GM12878 (cell line): ENCODE results near the gene HSD17B12. TPM values are rescaled to one million over a fixed set of nuclear protein-coding genes. Genes with fewer than 3 reads are reported as not detected.

ENCODE experiments used
- ATAC-seq: fragments of 200-7000 bp; cut with Tn5 transposase; 3 replicates; pipeline ENCODE4 v1.9.1; 2020; ENCODE audit warnings: mild to moderate bottlenecking, moderate library complexity
- BruUV-seq: library from RNA; stranded (reverse); fragments of 400-500 nt; replicated peaks from 2 replicates; lab custom pipeline; 2021; lab: Mats Ljungman, UMichigan
- CTCF ChIA-PET: fragments of 300-600 bp; sonication (Branson Sonifier 250); formaldehyde crosslinking; extraction: SDS; loops from one replicate; lab custom pipeline; 2021; ENCODE audit warnings: inconsistent platforms; lab: Yijun Ruan, JAX
- POLR2A ChIA-PET: fragments of 350-600 bp; formaldehyde crosslinking; extraction: SDS; loops from one replicate; lab custom pipeline; 2021; ENCODE audit warnings: inconsistent platforms; lab: Charles Lee
- RAD21 ChIA-PET: fragments of 300-600 bp; sonication (Branson Sonifier 250); formaldehyde crosslinking; loops from one replicate; lab custom pipeline; 2023; ENCODE audit warnings: antibody characterized with exemption; ENCODE audit not compliant: unreplicated experiment; lab: Charles Lee
- SMC1A ChIA-PET: fragments of 300-600 bp; sonication (Branson Sonifier 250); formaldehyde crosslinking; loops from one replicate; lab custom pipeline; 2023; ENCODE audit not compliant: unreplicated experiment, uncharacterized antibody; lab: Charles Lee
- DNase-seq: peaks from one replicate; pipeline ENCODE4 v3.0.0-alpha.2; 2011; ENCODE audit warnings: low read depth, low spot score
- FAIRE-seq: peaks from 3 replicates; lab custom pipeline; 2011; peaks lifted over from hg19 to GRCh38; lab: Jason Lieb, UNC
- H2AFZ ChIP-seq: 2 replicates; pipeline ENCODE4 v1.6.0; 2011; ENCODE audit warnings: low read depth, low read length, control low read depth; ENCODE audit not compliant: control insufficient read depth
- H3K27ac ChIP-seq: 2 replicates; pipeline ENCODE4 v1.5.1; 2011; ENCODE audit warnings: control low read depth; ENCODE audit not compliant: control insufficient read depth, insufficient read depth
- H3K27me3 ChIP-seq, 2 experiments: replicated peaks in 1 of 2; 2 replicates each; pipeline versions ENCODE4 v1.6.0 to v1.6.1; 2011; ENCODE audit warnings: low read length in 1 of 2; ENCODE audit not compliant: control insufficient read depth in 2 of 2, insufficient read depth in 2 of 2
- H3K36me3 ChIP-seq, 2 experiments: 2 replicates each; pipeline ENCODE4 v1.5.1; 2011; ENCODE audit warnings: low read length in 1 of 2; ENCODE audit not compliant: control insufficient read depth in 2 of 2, insufficient read depth in 2 of 2
- H3K4me1 ChIP-seq: 2 replicates; pipeline ENCODE4 v1.6.1; 2011; ENCODE audit warnings: mild to moderate bottlenecking, low read length, moderate library complexity, mixed read lengths; ENCODE audit not compliant: control insufficient read depth, insufficient read depth
- H3K4me2 ChIP-seq: 2 replicates; pipeline ENCODE4 v1.6.0; 2011; ENCODE audit warnings: control low read depth; ENCODE audit not compliant: control insufficient read depth, insufficient read depth
- H3K4me3 ChIP-seq: fragments of 200-600 bp; sonication (generic); 2 replicates; pipeline ENCODE4 v1.5.1; 2016
- H3K79me2 ChIP-seq: 2 replicates; pipeline ENCODE4 v1.6.0; 2011; ENCODE audit warnings: low read length; ENCODE audit not compliant: control insufficient read depth, insufficient read depth
- H3K9ac ChIP-seq: 2 replicates; pipeline ENCODE4 v1.8.0; 2011; ENCODE audit warnings: low read length, control low read depth, mixed read lengths; ENCODE audit not compliant: control insufficient read depth, insufficient read depth
- H3K9me3 ChIP-seq: replicated peaks from 3 replicates; pipeline ENCODE4 v1.5.1; 2011; ENCODE audit warnings: mild to moderate bottlenecking, low read length; ENCODE audit not compliant: control insufficient read depth, insufficient read depth
- H4K20me1 ChIP-seq: 2 replicates; pipeline ENCODE4 v1.6.0; 2011; ENCODE audit not compliant: control insufficient read depth, insufficient read depth
- CEBPZ ChIP-seq: fragments of 150-350 bp; IDR thresholded peaks from 2 replicates; pipeline ENCODE4 v1.6.1; 2016; ENCODE audit warnings: low read depth, low read length
- CREB1 ChIP-seq: IDR thresholded peaks from 2 replicates; pipeline ENCODE4 v1.6.1; 2012; ENCODE audit warnings: low read depth, mild to moderate bottlenecking, inconsistent platforms
- CREM ChIP-seq: IDR thresholded peaks from 2 replicates; pipeline ENCODE4 v1.6.1; 2014; ENCODE audit warnings: antibody characterized with exemption, low read depth
- ETV6 ChIP-seq, 2 experiments: fragments of 450-650 bp in 1 of 2; IDR thresholded peaks in 1 of 2; conservative IDR thresholded peaks in 1 of 2; 2 replicates each; pipeline ENCODE4 v1.6.1; 2014; ENCODE audit warnings: antibody characterized with exemption in 1 of 2, borderline replicate concordance in 1 of 2, low read depth in 1 of 2, mild to moderate bottlenecking in 1 of 2, moderate library complexity in 1 of 2
- FOS ChIP-seq: IDR thresholded peaks from 3 replicates; pipeline ENCODE4 v1.6.1; 2011; ENCODE audit warnings: borderline replicate concordance; ENCODE audit not compliant: insufficient read length; ENCODE audit errors: extremely low read depth
- KLF5 ChIP-seq: fragments of 450-650 bp; IDR thresholded peaks from 2 replicates; pipeline ENCODE4 v1.6.1; 2014; ENCODE audit warnings: mild to moderate bottlenecking; ENCODE audit not compliant: partially characterized antibody
- MEF2B ChIP-seq: fragments of 450-650 bp; IDR thresholded peaks from 2 replicates; pipeline ENCODE4 v1.6.1; 2018; ENCODE audit warnings: mild to moderate bottlenecking, moderate library complexity; ENCODE audit not compliant: partially characterized antibody, poor library complexity, severe bottlenecking
- MTA3 ChIP-seq: IDR thresholded peaks from 2 replicates; pipeline ENCODE4 v1.6.1; 2012; ENCODE audit warnings: low read length, inconsistent platforms, borderline replicate concordance
- MXI1 ChIP-seq: fragments of 150-350 bp; IDR thresholded peaks from 2 replicates; pipeline ENCODE4 v1.6.1; 2011; ENCODE audit warnings: low read depth, mild to moderate bottlenecking, inconsistent platforms, low read length, improper control_type of control experiment
- NBN ChIP-seq: fragments of 450-650 bp; IDR thresholded peaks from 2 replicates; pipeline ENCODE4 v1.6.1; 2016
- POLR2AphosphoS2 ChIP-seq: IDR thresholded peaks from 2 replicates; pipeline ENCODE4 v1.6.1; 2011; ENCODE audit warnings: low read depth, mild to moderate bottlenecking, low read length, improper control_type of control experiment, moderate library complexity
- RBBP5 ChIP-seq: fragments of 200-600 bp; sonication (generic); conservative IDR thresholded peaks from 2 replicates; pipeline ENCODE4 v1.6.1; 2016
- RFX5 ChIP-seq: IDR thresholded peaks from 2 replicates; pipeline ENCODE4 v1.6.1; 2011; ENCODE audit warnings: low read depth, low read length, improper control_type of control experiment
- SMAD1 ChIP-seq: fragments of 450-650 bp; IDR thresholded peaks from 2 replicates; pipeline ENCODE4 v1.6.1; 2018; ENCODE audit warnings: mild to moderate bottlenecking, low read depth; ENCODE audit not compliant: partially characterized antibody
- SREBF2 ChIP-seq: IDR thresholded peaks from 2 replicates; pipeline ENCODE4 v1.6.1; 2012; ENCODE audit warnings: mild to moderate bottlenecking, low read length
- SRF ChIP-seq, 2 experiments: IDR thresholded peaks; 2 replicates each; pipeline ENCODE4 v1.6.1; 2011; ENCODE audit warnings: low read depth in 2 of 2, low read length in 2 of 2, mild to moderate bottlenecking in 1 of 2, moderate library complexity in 1 of 2
- USF2 ChIP-seq: IDR thresholded peaks from 2 replicates; pipeline ENCODE4 v1.6.1; 2011; ENCODE audit warnings: low read depth, low read length, improper control_type of control experiment, borderline replicate concordance
- WGBS: methylation state at CpG from one replicate; pipeline ENCODE4 v1.1.6; 2016; ENCODE audit warnings: low lambda C conversion rate; ENCODE audit not compliant: insufficient replicate concordance, insufficient coverage; ENCODE audit errors: missing lambda C conversion rate; 5-methylcytosine and 5-hydroxymethylcytosine counted together
- in situ Hi-C: fragments of 300-500 bp; cut with MboI; formaldehyde crosslinking; loops from 9 replicates; pipeline ENCODE4 v1.14.3; 2018; ENCODE audit warnings: mixed read lengths
- intact Hi-C: fragments of 100-400 bp; cut with micrococcal nuclease; formaldehyde crosslinking; loops from one replicate; pipeline ENCODE4 v1.14.2; 2022; ENCODE audit not compliant: unreplicated experiment
- polyA plus RNA-seq, 11 experiments: library from polyadenylated mRNA; depleted of rRNA in 4 of 11; unstranded in 6 of 11; stranded (reverse) in 5 of 11; fragments of >200 nt; fragmentation: Nextera tagmentation in 4 of 11; fragmentation: Illumina TruSeq in 1 of 11; extraction: Ambion mirVana in 4 of 11; extraction: Trizol in 1 of 11; gene quantifications; 1 replicate in 1 of 11; 2 replicates in 10 of 11; pipeline versions ENCODE4 v1.2.1 to v1.2.3, GENCODE V29; 2011 to 2016; ENCODE audit warnings: inconsistent platforms in 2 of 11, missing spikeins in 2 of 11, low read depth in 1 of 11
- total RNA-seq, 4 experiments: library from RNA; depleted of rRNA in 3 of 4; stranded (reverse); fragments of >200 nt in 3 of 4; fragmentation: Illumina TruSeq in 1 of 4; extraction: Trizol in 1 of 4; gene quantifications; 2 replicates each; pipeline versions ENCODE4 v1.2.1 to v1.2.3, GENCODE V29; 2013 to 2021
- TF ChIP-seq, protein P1 (sequence below): IDR thresholded peaks from 2 replicates; pipeline ENCODE4 v1.6.1; 2012; ENCODE audit warnings: low read depth, low read length, improper control_type of control experiment

HSD17B12 gene
- total and polyA plus RNA-seq, 10 of the 15 experiments (the other 5 are each of a cell fraction or from before 2014, with no cell fraction given): 23.6 to 88.0 (median 64.7) TPM

- no peak overlapping the region for H3K9ac ChIP-seq
- no peak for DNase-seq
- WGBS: 100% methylated on average over 2 of the region's 2 CpGs
- H3K9me3 ChIP-seq: no peaks in the 10 kb centered on the region
- H4K20me1 ChIP-seq: no peaks in the 10 kb centered on the region
- no peak for FAIRE-seq
- CTCF ChIA-PET: no interaction called here
- TF ChIP-seq SREBF2: no peak
- TF ChIP-seq FOS: no peak
- no peak for TF ChIP-seq CREB1
- no peak for TF ChIP-seq USF2
- TF ChIP-seq, protein P1, sequence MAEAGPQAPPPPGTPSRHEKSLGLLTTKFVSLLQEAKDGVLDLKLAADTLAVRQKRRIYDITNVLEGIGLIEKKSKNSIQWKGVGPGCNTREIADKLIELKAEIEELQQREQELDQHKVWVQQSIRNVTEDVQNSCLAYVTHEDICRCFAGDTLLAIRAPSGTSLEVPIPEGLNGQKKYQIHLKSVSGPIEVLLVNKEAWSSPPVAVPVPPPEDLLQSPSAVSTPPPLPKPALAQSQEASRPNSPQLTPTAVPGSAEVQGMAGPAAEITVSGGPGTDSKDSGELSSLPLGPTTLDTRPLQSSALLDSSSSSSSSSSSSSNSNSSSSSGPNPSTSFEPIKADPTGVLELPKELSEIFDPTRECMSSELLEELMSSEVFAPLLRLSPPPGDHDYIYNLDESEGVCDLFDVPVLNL: no peak
- TF ChIP-seq SMAD1: no peak
- TF ChIP-seq POLR2AphosphoS2: no peak
- TF ChIP-seq SRF (IDR thresholded peaks at IDR 0.05; ENCODE audit: low read depth in 2 of 2, low read length in 2 of 2): no peak
- TF ChIP-seq MTA3: no peak
- no peak for TF ChIP-seq MEF2B
- no peak for TF ChIP-seq CEBPZ
- no peak for TF ChIP-seq KLF5
- TF ChIP-seq RBBP5: no peak
- no peak for TF ChIP-seq MXI1
- TF ChIP-seq ETV6 (conservative IDR thresholded peaks at IDR 0.05 in 1 of 2, IDR thresholded peaks at IDR 0.05 in 1 of 2; ENCODE audit: borderline replicate concordance in 1 of 2, low read depth in 1 of 2): no peak
- TF ChIP-seq CREM: no peak
- no peak for TF ChIP-seq RFX5
- TF ChIP-seq NBN: no peak
- TF ChIP-seq, all 136 proteins: peak for 0
- BruUV-seq: no TSS peak
- Histone ChIP-seq H3K4me2 (no peak overlapping the region), H3K27ac (no peak overlapping the region), H2AFZ (no peak overlapping the region), H3K4me1 (no peaks in the 10 kb centered on the region), H3K27me3 (no peaks in the 10 kb centered on the region), H3K36me3 (peaks cover 7 to 29% of the 10 kb centered on the region in 2 experiments), H3K4me3 (no peak overlapping the region), H3K79me2 (no peaks in the 10 kb centered on the region)
- POLR2A ChIA-PET: no interaction called here
- in situ Hi-C loops: no loop called here
- RAD21 ChIA-PET: no interaction called here
- intact Hi-C loops: no loop called here
- ATAC-seq: no peak
- SMC1A ChIA-PET: interaction anchor here (0.6 kb wide), 2 partner anchors 16 to 27 kb away, joined by 3 read pairs; no protein-coding TSS in a partner anchor
Observed at GRCh38 chr11:43894546-43894945, 214.0 kb downstream of the HSD17B12 start.
